GM19240 (cell line): ENCODE data around the gene PSMB3.

Experiments used
- DNase-seq: peaks from one replicate; pipeline ENCODE4 v3.0.0; 2011; ENCODE audit warnings: low spot score; ENCODE audit not compliant: insufficient read length

Gene PSMB3

GRCh38 chr17:38752308-38753070 lies at the start of gene PSMB3:
Gene PSMB3, plus strand, starts transcription at chr17:38752741. Its CDS starts 86 bp downstream, at chr17:38752827.
- DNase-seq, result peak; percentile 95

GRCh38 chr17:38702916-38703741 lies 49.4 kb upstream of the PSMB3 start:
- DNase-seq, result peak; percentile 51

GRCh38 chr17:38703742-38704605 lies 48.6 kb upstream of the PSMB3 start:
- peak; percentile 84 for DNase-seq

- peak; percentile 77 for DNase-seq
Observed at GRCh38 chr17:38704606-38705522, 47.7 kb upstream of the PSMB3 start, which contains the start of gene MLLT6. Gene MLLT6, plus strand, starts transcription at chr17:38705273. Its CDS starts 360 bp downstream, at chr17:38705633.

- no peak for DNase-seq
Observed at GRCh38 chr17:38705523-38705802, 47.1 kb upstream of the PSMB3 start.

- no peak for DNase-seq
Observed at GRCh38 chr17:38705803-38706504, 46.6 kb upstream of the PSMB3 start.

- no peak for DNase-seq
Observed at GRCh38 chr17:38706505-38707216, 45.9 kb upstream of the PSMB3 start.

- DNase-seq, result no peak
Observed at GRCh38 chr17:38707678-38708351, 44.7 kb upstream of the PSMB3 start.

- DNase-seq, result no peak
Observed at GRCh38 chr17:38709104-38709820, 43.3 kb upstream of the PSMB3 start.

GRCh38 chr17:38709864-38710603 lies 42.5 kb upstream of the PSMB3 start:
- no peak for DNase-seq

- DNase-seq, result no peak
Observed at GRCh38 chr17:38710604-38710962, 42.0 kb upstream of the PSMB3 start.

GRCh38 chr17:38710985-38711384 lies 41.6 kb upstream of the PSMB3 start:
- DNase-seq, result no peak

- no peak for DNase-seq
Observed at GRCh38 chr17:38711792-38712571, 40.6 kb upstream of the PSMB3 start.

GRCh38 chr17:38712593-38712992 lies 39.9 kb upstream of the PSMB3 start:
- DNase-seq, result no peak

- no peak for DNase-seq
Observed at GRCh38 chr17:38713456-38714075, 39.0 kb upstream of the PSMB3 start.

- no peak for DNase-seq
Observed at GRCh38 chr17:38715216-38715943, 37.2 kb upstream of the PSMB3 start.
